HG03342 (cell line): ENCODE results near the gene PLXNA4.

Experiments
- ATAC-seq: cut with Tn5 transposase; IDR thresholded peaks from one replicate; pipeline ENCODE4 v1.9.1; 2021; ENCODE audit warnings: mild to moderate bottlenecking, moderate library complexity; ENCODE audit not compliant: unreplicated experiment

PLXNA4 gene

GRCh38 chr7:132225216-132226030 lies 350.8 kb downstream of the PLXNA4 start:
- ATAC-seq = no peak

GRCh38 chr7:132221356-132221755 lies 354.9 kb downstream of the PLXNA4 start:
- ATAC-seq = no peak

- ATAC-seq = no peak
These were observed 356.2 kb downstream of the PLXNA4 start for GRCh38 chr7:132220060-132220459.

- ATAC-seq = no peak
These were observed 357.4 kb downstream of the PLXNA4 start for GRCh38 chr7:132218876-132219275.

- no peak for ATAC-seq
These were observed 359.3 kb downstream of the PLXNA4 start for GRCh38 chr7:132216847-132217525.

- ATAC-seq = no peak
These were observed 361.8 kb downstream of the PLXNA4 start for GRCh38 chr7:132214452-132214851.

- no peak for ATAC-seq
These were observed 362.7 kb downstream of the PLXNA4 start for GRCh38 chr7:132213583-132213982.

GRCh38 chr7:132211971-132212370 lies 364.3 kb downstream of the PLXNA4 start:
- ATAC-seq = no peak

GRCh38 chr7:132210821-132211220 lies 365.4 kb downstream of the PLXNA4 start:
- ATAC-seq = no peak

- no peak for ATAC-seq
These were observed 368.5 kb downstream of the PLXNA4 start for GRCh38 chr7:132207782-132208181.

GRCh38 chr7:132207211-132207610 lies 369.1 kb downstream of the PLXNA4 start:
- ATAC-seq = no peak

- no peak for ATAC-seq
These were observed 369.7 kb downstream of the PLXNA4 start for GRCh38 chr7:132206594-132206993.

- no peak for ATAC-seq
These were observed 370.8 kb downstream of the PLXNA4 start for GRCh38 chr7:132205509-132205908.

- ATAC-seq = no peak
These were observed 373.2 kb downstream of the PLXNA4 start for GRCh38 chr7:132203021-132203420.

GRCh38 chr7:132202541-132202940 lies 373.7 kb downstream of the PLXNA4 start:
- ATAC-seq = no peak

GRCh38 chr7:132200141-132200540 lies 376.1 kb downstream of the PLXNA4 start:
- no peak for ATAC-seq

GRCh38 chr7:132199626-132200025 lies 376.6 kb downstream of the PLXNA4 start:
- no peak for ATAC-seq

GRCh38 chr7:132197772-132198171 lies 378.5 kb downstream of the PLXNA4 start:
- no peak for ATAC-seq

GRCh38 chr7:132193898-132194297 lies 382.4 kb downstream of the PLXNA4 start:
- ATAC-seq = no peak

- ATAC-seq = no peak
These were observed 383.5 kb downstream of the PLXNA4 start for GRCh38 chr7:132192809-132193208.

- no peak for ATAC-seq
These were observed 384.9 kb downstream of the PLXNA4 start for GRCh38 chr7:132191418-132191817.

- ATAC-seq = no peak
These were observed 385.6 kb downstream of the PLXNA4 start for GRCh38 chr7:132190683-132191082.
